ENCODE measurements around the gene TSTD2. TPM values are rescaled to one million over a fixed set of nuclear protein-coding genes. Genes with fewer than 3 reads are reported as not detected.
A peak's percentile ranks its signal among the peaks of the same experiment; 100 is the strongest.

Gene TSTD2
- total and polyA plus RNA-seq, 4 donors: 9.4 to 26.6 (median 14.1) TPM

DNA sequence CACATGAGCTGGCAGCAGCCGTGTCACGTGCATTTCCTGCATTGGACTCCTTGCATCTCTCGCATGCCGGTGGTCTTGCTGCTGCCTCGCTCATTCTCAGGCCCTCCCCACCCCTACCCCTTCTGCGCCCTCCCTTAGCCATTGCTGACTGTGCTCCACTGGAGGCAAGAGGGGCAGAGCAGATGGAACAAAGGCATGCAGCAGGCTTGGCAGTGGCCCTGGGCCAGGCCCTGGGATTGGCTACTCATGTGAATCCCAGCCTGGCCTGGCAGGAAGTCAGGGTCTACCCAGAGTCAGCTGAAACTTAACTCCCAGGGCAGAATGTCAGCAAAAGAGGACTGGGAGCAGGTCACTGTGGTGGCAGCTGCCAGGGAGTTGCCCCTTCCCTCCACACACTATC lies 62.3 kb downstream of the TSTD2 start:
- DNase-seq (no peak), ATAC-seq (ENCODE audit: insufficient read depth, low FRiP score) (no peak)
- peak overlapping the region in 1 of 2 donors; percentile 28 for H3K27ac ChIP-seq (ENCODE audit: low read depth in 1 of 2, low read length in 1 of 2)
- H3K9ac ChIP-seq (ENCODE audit: insufficient read depth in 1 of 2, low read length in 2 of 2): no peak overlapping the region
- H3K27me3 ChIP-seq (ENCODE audit: control insufficient read depth in 3 of 3, insufficient read depth in 3 of 3, low read length in 2 of 3): peaks cover 0 to 2% (median 0%) of the 10 kb centered on the region in 3 donors
- 94% methylated on average over 6 of the region's 6 CpGs for WGBS, 2 donors
- peaks cover 0 to 5% (median 0%) of the 10 kb centered on the region in 5 donors for H3K4me1 ChIP-seq (ENCODE audit: control insufficient read depth in 5 of 5, insufficient read depth in 5 of 5, low read length in 5 of 5)
- peaks cover 0 to 17% (median 0%) of the 10 kb centered on the region in 4 donors for H3K36me3 ChIP-seq (ENCODE audit: control insufficient read depth in 4 of 4, insufficient read depth in 4 of 4, low read length in 4 of 4)
- no peaks in the 10 kb centered on the region for H3K9me3 ChIP-seq (ENCODE audit: control insufficient read depth in 4 of 4, insufficient read depth in 3 of 4, low read length in 3 of 4)
- TF ChIP-seq, protein P1, sequence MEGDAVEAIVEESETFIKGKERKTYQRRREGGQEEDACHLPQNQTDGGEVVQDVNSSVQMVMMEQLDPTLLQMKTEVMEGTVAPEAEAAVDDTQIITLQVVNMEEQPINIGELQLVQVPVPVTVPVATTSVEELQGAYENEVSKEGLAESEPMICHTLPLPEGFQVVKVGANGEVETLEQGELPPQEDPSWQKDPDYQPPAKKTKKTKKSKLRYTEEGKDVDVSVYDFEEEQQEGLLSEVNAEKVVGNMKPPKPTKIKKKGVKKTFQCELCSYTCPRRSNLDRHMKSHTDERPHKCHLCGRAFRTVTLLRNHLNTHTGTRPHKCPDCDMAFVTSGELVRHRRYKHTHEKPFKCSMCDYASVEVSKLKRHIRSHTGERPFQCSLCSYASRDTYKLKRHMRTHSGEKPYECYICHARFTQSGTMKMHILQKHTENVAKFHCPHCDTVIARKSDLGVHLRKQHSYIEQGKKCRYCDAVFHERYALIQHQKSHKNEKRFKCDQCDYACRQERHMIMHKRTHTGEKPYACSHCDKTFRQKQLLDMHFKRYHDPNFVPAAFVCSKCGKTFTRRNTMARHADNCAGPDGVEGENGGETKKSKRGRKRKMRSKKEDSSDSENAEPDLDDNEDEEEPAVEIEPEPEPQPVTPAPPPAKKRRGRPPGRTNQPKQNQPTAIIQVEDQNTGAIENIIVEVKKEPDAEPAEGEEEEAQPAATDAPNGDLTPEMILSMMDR (IDR thresholded peaks at IDR 0.05; ENCODE audit: control extremely low read depth, extremely low read depth): no peak
- H3K4me3 ChIP-seq: no peak overlapping the region

DNA sequence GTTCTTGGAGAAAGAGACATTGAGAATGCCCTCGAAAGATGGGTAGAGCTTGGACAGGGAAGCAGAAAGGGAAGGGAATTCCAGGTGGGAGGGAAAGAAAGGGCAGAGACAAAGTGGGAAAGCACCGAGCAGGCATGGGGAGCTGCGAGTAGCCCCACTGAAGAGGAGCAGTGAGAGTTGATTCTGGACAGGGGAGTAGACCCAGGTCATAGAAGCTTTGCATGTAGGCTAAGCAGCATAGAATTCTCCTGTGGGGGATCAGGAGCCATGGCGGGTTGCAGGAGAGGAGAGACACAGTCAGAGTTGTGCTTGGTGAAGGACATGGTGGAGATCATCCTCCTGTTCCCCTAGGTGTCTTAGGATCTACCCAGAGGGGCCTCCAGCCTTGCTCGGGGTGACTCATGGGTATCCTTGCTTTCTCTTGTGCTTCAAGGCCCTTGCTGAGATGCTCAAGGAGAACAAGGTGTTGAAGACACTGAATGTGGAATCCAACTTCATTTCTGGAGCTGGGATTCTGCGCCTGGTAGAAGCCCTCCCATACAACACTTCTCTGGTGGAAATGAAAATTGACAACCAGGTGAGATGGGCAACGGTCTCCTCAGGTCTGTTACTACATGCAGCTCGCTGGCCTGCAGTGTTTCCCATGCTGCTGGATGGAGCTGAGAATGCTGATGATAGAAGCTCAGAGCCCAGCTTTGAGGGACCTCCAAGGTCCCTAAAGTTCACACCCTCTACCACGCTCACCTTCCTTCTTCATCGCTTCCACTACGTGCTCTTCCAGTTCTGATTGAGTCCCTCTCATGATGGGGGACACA lies 64.5 kb downstream of the TSTD2 start:
- 96% methylated on average over 11 of the region's 11 CpGs for WGBS, 2 donors
- TF ChIP-seq, protein P1 (IDR thresholded peaks at IDR 0.05; ENCODE audit: control extremely low read depth, extremely low read depth): no peak
- peaks cover 0 to 14% (median 0%) of the 10 kb centered on the region in 4 donors for H3K36me3 ChIP-seq (ENCODE audit: control insufficient read depth in 4 of 4, insufficient read depth in 4 of 4, low read length in 4 of 4)
- peaks cover 0 to 16% (median 0%) of the 10 kb centered on the region in 5 donors for H3K4me1 ChIP-seq (ENCODE audit: control insufficient read depth in 5 of 5, insufficient read depth in 5 of 5, low read length in 5 of 5)
- DNase-seq (no peak), ATAC-seq (ENCODE audit: insufficient read depth, low FRiP score) (no peak)
- H3K9me3 ChIP-seq (ENCODE audit: control insufficient read depth in 4 of 4, insufficient read depth in 3 of 4, low read length in 3 of 4): peaks cover 0 to 3% (median 0%) of the 10 kb centered on the region in 4 donors
- H3K27me3 ChIP-seq (ENCODE audit: control insufficient read depth in 3 of 3, insufficient read depth in 3 of 3, low read length in 2 of 3): peaks cover 0 to 2% (median 0%) of the 10 kb centered on the region in 3 donors
- no peak overlapping the region for H3K4me3 ChIP-seq
- no peak overlapping the region for H3K9ac ChIP-seq (ENCODE audit: insufficient read depth in 1 of 2, low read length in 2 of 2)
- H3K27ac ChIP-seq (ENCODE audit: low read depth in 1 of 2, low read length in 1 of 2): no peak overlapping the region

GRCh38 chr9:97567894-97568202 lies 65.3 kb downstream of the TSTD2 start:
- H3K36me3 ChIP-seq (ENCODE audit: control insufficient read depth in 4 of 4, insufficient read depth in 4 of 4, low read length in 4 of 4): peaks cover 0 to 12% (median 0%) of the 10 kb centered on the region in 4 donors
- ATAC-seq (ENCODE audit: insufficient read depth, low FRiP score) (no peak), DNase-seq (no peak)
- TF ChIP-seq, protein P1 (IDR thresholded peaks at IDR 0.05; ENCODE audit: control extremely low read depth, extremely low read depth): no peak
- H3K4me1 ChIP-seq (ENCODE audit: control insufficient read depth in 5 of 5, insufficient read depth in 5 of 5, low read length in 5 of 5): peaks cover 0 to 18% (median 0%) of the 10 kb centered on the region in 5 donors
- no peak overlapping the region for H3K27ac ChIP-seq (ENCODE audit: low read depth in 1 of 2, low read length in 1 of 2)
- WGBS, 2 donors: 34 to 52% methylated on average over 4 of the region's 4 CpGs
- H3K27me3 ChIP-seq (ENCODE audit: control insufficient read depth in 3 of 3, insufficient read depth in 3 of 3, low read length in 2 of 3): peaks cover 0 to 2% (median 0%) of the 10 kb centered on the region in 3 donors
- no peak overlapping the region for H3K4me3 ChIP-seq
- peaks cover 0 to 3% (median 0%) of the 10 kb centered on the region in 4 donors for H3K9me3 ChIP-seq (ENCODE audit: control insufficient read depth in 4 of 4, insufficient read depth in 3 of 4, low read length in 3 of 4)
- no peak overlapping the region for H3K9ac ChIP-seq (ENCODE audit: insufficient read depth in 1 of 2, low read length in 2 of 2)
